Fibroblast of skin of abdomen (primary cell): ENCODE data around the gene FOXJ3.

Experiments
- DNase-seq: peaks from one replicate; pipeline ENCODE4 v3.0.0-alpha.2; 2013

Gene FOXJ3

DNA sequence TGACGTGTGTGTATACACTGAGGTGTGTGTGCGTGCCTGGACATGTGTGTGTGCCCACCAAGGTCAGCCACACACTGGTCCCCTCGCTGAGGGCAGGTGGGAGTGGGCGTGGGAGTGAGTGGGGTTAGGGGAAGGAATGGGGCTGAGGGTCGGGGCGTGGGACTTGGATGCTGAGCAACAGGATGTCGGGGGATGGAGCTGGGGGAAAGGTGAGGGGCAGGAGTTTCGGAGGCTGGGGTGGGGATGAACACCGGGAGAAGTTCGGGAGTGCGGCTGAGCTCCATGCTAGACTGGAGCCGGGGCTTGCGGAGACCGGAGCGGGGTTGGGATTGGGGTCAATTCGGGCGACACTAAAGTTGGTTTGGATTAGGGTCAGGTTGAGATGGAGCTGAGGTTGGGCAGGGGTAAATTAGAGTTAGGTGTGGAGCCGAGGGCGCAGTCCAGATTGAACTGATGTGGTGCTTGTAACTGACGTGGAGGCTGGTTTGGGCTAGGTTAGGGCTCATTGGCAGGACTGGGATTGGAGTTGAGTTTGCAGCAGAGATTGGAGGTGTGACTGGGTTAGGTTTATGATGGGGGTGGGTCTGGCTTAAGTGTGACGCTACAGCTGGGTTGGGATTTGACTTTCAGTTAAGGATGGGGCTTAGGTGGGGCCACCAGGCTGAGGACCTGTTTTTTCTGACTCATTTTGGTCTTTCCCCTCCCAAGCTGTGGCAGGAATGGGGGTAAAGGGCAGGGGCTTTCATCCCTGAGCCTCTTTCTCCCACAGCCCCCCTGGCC lies 167.2 kb downstream of the FOXJ3 start:
- no peak for DNase-seq

DNA sequence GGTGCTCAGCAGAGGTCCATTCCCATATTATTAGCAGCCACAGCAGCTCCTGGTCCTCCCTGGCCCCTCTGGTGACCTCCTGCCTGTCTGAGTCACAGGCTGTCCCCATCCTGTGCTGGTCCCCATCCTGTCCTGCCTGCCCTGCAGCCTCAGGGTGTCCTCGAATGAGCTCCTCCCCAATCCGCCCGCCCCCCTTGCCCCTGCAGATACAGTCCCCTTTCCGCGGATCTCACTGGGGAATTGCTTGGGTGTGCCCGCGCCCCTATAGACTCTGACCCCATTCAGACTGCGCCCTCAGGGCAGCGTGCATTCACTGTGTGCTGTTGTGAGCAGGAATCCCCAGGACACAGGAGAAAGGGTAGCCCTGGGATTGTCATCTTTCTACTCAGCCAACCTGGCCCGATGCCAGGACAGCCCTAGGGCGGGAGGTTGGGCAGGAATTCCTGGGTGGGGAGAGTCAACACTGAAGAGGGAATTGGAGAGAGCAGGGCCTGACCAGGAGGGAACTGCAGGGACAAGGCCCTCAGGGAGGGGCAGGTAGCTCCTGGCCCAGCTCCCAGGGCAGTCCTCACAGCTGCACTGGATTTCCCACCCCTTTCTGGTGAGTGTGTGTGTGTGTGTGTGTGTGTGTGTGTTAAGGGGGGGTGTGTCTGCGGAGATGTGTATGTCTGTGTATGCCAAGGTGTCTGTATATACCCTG lies 169.4 kb downstream of the FOXJ3 start:
- peak; percentile 53 for DNase-seq

DNA sequence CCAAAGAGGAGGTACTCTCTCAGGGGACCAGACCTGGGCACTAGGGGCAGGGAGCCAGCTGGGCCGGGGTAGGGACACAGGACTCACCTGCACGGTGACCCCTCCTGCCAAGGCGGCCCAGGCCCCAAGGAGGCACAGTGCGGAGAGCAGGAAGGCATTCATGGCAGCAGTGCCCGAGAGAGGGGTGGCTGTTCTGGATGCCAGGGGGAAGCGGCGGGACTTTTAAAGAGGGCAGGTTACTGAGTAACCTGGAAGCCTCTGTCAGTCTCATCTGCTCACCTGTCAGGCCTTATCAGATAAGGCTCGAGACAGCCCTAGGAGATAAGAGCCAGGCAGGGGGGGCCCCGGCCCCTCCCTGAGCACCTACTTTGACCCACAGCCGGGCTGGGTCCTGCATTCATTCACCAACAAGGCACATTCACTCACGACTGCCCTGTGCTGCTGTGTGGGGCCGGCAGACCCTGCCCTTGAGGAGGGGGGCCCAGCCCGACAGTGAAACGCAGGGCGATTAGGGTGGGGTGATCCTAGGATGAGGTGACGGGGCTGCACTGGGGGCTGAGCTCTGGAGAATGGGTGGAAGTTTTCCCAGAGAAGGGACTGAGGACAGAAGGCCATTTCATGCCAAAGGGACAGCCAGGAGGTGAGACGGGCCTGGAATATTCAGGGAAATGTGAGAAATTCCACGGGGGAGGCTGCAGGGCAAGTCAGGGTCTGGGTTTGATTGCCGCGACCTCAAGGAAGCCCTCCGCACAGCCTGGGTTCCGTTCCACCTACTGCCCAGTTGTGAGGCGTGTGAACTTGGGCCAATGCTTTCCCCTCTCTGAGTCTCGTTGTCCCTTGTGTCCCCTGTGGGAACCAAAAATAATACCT lies 170.2 kb downstream of the FOXJ3 start, which contains the start of gene GUCA2A:
TSS of gene GUCA2A (minus strand) at position 195 of the 870 bp plus-strand sequence. CDS start at position 162, 33 bp downstream.
- no peak for DNase-seq

DNA sequence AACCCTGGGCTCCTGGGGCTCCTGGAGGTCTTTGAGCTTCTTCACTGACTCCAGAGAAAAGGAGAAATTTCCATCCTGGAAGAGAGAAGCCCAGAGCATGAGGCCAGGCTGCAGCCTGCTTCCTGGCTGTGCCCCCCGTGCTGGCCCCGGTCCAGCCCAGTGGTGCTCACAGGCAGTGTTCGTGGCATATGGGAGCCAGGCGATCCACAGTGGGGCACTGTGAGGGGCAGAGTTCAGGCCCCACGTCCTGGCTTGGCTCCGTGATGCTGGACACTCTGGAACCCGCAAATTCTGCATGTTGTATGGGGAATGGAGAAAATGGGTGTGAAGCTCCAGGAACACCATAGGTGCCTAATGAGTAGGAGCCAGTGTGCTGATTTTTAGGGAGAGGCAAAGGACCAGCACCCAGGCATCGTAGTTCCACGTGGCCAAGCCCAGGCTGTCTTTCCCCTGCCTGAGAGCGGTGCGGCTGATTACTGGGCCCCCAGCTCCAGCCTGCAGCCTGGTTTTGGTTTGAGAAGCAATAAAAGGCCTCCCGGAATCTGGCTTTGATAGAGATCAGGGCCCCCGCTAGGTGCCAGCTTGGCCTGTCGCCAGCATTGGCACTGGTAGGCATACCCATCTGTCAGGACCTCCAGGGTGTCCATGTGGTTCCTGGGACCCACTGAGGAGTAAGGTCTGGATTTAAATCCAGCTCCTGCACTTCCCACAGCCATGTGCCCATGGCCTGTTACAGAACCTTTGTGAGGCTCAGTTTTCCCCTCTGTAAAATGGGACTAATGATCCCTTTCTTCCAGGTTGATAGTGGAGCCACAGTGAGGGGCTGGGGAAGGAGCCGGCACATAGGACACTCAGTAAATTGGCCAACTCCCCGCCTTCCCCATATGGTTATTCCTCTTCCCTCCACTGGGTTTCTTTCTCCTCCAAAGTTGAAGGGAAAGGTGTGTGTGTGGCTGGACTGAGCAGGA lies 171.2 kb downstream of the FOXJ3 start:
- no peak for DNase-seq

DNA sequence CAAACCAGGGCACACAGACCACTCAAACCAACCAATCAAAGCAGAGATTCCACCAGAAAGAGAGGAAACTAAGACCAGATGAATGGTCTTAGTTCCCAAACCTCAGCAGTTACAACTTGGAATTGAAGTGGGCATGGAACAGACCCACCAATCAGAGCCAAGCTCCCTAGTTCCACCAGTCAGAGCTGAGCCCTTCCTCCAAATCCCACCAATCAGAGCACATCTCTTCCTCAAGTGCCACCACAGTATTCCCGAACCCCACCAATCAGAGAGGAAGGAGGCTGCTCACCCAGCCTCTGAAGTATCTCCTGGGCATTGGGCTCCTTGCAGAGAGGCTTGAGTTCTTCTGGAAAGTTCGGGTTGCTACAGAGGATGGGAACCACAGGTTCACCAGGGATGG lies 171.9 kb downstream of the FOXJ3 start:
- no peak for DNase-seq

DNA sequence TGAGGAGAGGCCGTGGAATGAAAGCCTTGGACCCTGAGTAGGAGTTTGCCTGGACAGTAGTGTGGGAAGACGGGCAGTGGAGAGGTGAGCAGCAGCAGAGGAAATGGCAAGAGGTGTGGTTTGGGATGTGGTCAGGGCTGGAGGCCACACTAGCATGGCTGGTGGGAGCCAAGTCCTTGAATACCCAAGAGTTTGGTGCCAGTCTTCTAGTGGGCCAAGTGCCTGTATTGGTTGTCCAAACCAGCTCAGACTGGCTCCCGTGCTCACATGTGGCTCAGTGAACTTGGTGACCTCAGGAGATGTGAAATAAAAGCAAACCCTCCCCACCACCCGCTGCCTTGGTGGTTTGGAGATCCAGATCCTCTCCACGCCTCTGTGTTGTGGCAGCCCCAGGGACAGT lies 172.9 kb downstream of the FOXJ3 start:
- no peak for DNase-seq

DNA sequence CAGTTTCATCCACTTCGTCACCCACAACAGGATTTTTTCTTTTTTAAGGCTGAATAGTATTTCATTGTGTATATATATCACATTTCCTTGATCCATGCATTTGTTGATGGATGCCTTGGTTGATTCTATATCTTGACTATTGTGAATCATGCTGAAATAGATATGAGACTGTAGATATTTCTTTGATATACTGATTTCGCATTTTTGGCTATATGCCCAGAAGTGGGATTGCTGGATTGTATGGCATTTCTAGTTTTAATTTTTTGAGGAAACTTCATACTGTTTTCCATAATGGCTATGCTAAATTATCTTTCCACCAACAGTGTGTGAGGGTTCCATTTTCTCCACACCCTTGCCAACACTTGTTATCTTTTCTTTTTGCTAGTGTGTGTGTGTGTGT lies 176.8 kb downstream of the FOXJ3 start:
- DNase-seq = peak; percentile 20

DNA sequence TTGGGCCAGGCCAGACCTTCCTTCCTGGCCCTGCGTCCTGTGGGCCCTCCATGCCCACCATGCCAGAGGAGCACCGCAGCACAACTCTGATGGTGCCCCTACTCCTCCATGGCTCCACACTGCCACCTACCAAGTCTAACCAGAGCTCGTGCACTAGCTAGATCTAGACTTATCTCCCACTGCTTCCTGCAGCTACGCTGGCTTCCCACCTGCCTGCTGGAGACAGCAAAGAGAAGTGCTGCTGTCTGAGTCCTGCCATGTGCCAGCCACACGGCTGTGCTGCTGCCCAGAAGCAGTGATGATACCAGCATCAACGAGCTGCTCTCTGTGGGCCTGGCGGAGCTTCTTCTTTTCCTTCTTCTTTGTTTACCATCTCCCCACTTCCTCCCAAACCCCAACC lies 177.4 kb downstream of the FOXJ3 start:
- no peak for DNase-seq

DNA sequence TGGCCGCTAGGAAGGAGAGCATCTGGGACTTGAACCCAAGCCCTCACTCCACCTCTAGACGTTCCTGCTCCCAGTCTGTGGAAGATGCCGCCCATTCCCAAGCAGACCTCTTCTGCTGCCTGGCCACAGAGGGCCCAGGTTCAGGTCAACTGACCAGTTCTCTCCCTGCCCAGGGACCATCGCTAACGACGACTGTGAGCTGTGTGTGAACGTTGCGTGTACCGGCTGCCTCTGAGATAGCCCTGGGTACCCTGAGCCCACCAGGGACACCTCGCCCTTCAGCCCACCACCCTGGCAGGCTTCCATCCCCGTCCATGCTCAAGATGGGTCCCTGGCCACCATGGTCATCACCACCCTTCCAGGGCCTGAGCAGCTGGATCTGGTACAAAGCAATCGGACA lies 179.7 kb downstream of the FOXJ3 start:
- DNase-seq = no peak

DNA sequence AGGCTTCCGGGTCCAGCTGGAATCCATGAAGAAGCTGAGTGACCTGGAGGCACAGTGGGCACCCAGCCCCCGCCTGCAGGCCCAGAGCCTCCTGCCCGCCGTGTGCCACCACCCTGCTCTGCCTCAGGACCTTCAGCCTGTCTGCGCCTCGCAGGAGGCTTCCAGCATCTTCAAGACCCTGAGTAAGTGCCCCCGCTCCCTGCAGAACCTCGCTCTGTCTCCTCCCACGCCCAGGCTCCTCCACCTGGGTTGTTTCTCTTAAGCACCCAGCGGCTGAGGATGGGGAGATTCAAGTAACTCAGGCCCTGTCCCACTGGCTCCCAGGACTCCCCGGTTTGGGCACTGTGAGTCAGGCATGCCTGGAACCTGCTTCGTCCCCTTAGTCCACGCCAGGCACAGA lies 180.3 kb downstream of the FOXJ3 start:
- no peak for DNase-seq

DNA sequence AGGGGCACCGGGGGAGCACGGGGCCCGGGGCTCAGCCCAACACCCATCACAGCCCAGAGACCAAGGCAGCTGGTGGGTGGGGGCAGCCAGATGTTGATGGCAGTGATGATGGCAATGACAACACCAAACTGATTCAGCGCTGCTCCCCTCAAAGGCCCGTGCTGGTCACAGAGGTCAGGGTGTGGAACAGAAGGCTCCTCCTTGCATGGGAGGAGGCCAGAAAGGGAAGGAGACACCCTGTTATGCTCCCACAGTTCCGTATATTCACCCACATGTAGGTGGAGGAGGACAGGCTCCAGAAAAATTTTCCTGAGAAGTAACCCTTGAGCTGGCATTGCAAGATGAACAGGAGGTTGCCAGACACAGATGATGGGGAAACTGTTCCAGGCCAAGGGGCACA lies 181.4 kb downstream of the FOXJ3 start:
- DNase-seq = no peak

DNA sequence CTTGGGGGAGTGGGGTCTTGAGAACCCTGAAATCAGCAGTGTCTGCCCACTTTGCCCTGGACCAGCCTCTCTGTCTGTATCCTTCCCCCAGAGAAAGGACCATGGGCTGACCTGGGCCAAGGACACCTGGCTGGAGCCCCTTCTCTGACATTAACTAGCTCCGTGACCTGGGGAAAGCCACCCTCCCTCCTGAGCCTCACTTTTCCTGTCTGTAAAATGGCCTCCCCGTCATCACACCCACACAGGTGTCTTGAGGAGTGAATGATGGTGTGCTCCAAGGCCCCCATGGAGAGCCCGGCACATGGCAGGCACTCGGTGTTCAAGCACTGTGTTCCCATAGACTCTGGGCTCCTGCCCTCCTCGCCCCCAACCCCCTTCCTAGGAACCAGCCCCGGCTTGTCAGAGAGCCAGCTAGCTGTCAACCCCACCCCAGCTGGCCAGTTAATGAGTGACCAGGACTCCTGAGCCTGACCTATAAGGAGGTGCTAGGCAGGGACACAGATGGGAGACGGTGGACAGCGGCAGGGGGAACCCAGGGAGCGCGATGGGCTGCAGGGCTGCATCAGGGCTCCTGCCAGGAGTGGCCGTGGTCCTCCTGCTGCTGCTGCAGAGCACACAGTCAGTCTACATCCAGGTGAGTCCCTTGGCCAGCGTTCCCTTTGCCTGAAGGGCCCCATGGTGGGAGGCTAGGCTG lies 182.0 kb downstream of the FOXJ3 start, which contains the start of gene GUCA2B:
TSS of gene GUCA2B (plus strand) at position 504 of the 694 bp plus-strand sequence. CDS start at position 545, 41 bp downstream.
- DNase-seq = no peak

DNA sequence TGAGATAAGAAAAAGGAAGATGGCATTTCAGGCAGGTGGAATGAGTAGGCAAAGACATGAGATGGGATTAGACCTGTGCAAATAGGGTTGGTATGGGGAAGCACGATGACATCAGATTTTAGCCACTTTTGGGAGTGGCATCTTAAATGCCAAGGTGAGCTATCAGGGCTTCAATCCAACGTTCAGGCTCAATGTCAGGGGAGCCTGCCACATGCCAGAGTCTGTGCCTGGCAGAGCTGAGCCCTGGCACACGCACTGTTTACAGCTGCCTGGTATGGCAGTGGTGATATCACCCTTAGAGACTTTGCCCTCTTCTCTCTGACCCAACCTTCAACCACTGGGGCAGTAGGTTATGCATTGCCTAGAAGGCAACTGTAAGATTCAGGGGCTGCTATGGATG lies 182.9 kb downstream of the FOXJ3 start:
- no peak for DNase-seq

DNA sequence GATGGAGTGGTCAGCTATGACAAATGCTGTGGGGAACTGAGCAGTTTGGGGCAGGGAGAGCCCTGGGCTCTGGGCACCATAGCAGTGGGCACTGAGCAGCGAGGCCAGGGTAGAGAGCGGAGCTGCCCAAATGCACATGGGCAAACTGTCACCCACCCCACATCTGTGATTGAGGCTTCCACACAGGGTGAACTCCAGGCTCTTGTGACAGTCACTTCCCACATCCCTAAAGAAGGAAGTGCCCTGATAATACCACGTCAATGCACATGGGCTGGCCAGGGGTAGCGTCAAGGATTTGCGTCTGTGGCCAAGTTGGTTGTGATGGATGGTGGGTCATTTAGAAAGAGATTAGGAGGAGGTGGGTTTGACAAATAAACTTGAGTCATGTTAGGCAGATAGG lies 184.4 kb downstream of the FOXJ3 start:
- no peak for DNase-seq

DNA sequence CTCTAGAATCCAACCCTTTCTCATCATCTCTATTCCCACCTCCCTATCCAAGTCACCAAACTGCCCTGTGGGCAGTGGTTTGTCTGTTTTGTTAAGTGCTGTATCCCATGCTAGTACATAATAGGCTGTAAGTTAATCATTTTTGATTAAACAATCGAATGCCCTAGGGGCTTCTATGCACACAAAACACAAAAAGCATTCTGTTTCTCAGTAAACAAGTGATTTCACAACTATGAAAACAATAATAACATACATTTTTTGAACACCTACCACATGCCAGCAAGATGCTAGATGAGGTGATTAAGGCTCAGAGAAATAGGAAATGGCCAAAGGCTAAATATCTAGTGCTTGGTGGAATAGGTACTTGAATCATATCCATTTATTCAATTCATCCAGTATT lies 186.9 kb downstream of the FOXJ3 start:
- no peak for DNase-seq

DNA sequence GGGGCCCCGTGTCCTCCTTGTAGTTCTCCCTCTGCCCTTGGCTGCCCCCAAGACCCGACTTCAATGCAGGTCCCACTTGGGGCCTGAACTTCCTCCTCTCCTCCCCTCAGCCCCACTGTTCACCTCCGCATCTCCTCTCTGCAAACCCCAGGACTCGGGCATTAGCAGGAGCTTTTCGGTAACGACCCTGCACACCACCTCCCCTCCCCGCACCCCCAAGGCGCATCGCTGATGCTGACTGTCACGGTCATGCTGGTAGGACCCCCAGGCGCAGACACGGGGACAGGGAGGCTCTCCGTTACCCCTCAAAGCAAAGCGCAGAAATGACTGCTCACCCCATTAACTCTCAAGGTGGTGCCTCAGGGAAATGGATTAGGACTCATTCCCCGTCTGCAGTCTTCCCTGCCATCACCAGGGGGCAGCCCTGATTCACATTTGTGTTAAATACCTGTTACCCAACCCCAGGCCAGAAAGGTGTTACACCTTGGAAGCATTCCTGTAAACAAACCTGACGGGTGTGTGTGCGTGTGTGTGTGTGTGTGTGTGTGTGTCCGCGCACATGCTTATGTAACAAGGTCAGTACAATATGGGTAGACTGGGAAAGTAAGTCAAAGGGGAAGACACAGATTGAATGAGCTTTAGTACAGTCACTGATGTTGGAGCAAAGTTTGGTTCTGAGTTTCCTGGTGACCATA lies 188.3 kb downstream of the FOXJ3 start:
- DNase-seq = peak; percentile 42

DNA sequence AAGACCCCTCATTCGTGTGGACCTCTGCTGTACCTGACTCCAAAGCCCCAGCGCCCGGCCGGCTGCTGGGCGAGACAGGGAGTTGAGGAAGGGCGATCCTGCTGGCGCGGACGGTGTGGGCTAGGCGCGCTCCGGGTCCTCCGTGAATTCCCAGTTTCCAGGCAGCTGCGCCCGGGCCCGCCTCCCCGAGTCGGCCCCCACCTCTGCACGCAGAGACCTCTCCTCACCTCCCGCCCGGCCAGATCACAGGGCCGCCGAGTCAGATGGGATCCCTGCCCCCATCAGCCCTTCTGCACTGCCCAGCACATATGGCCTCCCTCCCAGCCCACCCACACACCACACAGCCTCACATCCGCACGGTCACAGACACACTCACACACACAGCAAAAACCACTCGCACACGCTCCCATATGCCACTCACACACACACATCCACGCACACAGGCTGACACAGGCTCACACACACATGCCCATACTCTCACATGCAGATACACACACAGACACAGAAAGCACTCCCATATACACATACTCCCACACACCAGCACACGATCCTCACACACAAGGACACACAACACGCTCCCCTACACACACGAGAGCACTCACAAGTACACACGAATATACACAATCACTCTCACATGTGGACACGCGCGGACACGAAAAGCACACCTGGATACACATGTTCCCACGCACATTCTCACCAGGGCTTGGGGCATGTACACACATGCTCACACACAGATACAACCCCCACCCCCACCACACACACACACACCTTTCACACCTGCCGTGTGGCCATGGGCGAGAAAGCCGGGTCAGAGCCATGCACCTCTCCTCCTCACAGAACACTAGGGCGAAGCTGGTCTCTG lies 189.0 kb downstream of the FOXJ3 start:
- no peak for DNase-seq

DNA sequence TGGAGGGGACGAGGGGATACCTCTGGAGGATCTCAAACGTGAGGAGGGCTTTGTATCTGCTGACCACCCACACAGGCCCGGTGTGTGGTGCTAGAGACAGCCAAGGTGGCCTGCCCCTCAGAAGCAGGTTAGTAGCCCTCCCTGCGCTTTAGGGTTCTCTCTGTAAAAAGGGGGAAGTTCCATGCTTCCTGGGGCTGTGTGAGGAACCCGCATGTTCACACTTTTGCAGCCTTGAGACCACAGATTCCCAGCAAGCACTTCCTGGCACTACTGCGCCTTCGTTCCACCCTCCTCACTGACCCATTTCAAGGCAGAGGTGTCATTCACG lies 189.7 kb downstream of the FOXJ3 start:
- DNase-seq = no peak

DNA sequence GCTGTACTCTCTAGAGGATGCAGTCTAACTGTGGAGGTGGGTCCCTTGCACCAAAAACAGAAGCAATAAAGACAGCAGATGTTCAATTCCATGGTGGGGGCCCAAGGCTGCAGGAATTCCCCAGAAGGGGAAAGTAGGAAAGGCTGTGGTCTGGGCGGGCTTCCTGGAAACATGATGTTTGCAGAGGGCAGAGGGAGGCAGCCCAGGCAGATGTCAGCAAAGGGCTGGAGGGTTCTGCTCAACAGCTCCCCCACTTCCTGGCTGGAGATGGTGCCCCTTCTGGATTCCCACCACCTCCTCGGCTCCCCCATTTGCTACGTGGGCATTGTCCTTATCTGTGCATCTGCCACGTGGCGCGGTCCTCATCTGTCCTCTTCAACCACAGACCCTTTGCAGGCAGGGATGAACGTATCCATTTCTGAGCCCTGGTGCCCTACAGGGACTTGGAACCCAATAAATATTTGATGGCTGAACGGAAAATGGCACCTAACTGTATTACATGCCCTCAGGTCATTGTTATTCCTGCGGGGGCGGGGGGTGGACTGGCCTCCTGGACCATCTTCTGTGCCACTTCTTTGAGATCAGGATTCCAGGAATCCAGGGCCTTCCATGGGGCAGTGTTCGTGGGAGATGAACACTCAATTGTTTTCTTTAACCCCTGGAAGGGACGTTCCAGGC lies 190.2 kb downstream of the FOXJ3 start:
- no peak for DNase-seq
